HCEC 1CT (cell line): Measurements from ENCODE around the gene MYO1G.
"Not testable (repeated sequence)": the region's sequence is repeated elsewhere in the genome, so short reads cannot be mapped to it uniquely, and the experiment has no call there.

ENCODE experiments used
- DNase-seq: peaks from one replicate; pipeline ENCODE4 v3.0.0-alpha.2; 2017

Gene MYO1G

DNA sequence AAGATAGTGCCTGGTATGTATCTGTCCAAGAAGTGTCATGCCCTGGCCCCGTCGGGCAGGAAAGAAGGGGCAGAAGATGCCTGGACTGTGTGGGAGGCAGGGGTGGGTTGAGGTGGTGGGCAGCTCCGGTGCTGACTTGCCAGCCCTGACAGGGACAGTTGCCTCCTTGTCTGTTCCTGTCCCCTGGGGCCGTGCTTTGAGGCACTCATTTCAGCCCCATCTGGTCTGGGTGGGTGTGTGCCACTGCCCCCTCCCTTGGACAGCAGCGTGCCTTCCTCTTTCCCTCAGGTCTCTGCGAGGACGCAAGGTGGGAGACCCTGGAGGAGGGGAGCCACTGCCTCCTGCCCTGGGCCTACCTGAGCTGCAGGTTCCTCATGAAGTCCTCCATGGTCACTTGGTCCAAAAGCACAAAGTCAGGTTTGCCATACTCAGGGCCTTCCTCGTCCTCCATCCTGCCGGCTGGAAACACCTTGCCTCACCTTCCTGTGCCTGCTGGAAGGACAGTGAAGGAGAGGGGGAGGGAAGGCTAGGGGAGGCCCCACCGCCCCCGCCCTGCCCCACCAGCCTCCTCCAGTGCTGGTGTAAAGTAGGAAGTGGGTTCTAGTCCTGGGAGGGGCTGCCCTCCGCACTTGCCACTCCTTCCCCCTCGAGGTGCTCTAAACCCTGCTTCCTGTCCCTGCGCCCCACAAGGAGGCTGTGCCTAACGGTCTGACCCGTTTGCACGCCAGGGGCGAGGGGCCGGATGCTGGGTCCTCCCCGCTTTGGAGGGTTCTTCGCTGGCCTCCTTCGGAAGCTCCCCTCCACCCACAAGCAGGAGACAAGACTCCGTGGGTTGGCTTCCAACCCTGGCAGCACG, at the start of gene MYO1G:
MYO1G (minus strand) TSS at position 505 of the 856 bp plus-strand sequence; CDS start at position 451, 54 bp downstream.
- no peak for DNase-seq

- no peak for DNase-seq
Observed at GRCh38 chr7:45028138-45028919, 49.5 kb upstream of the MYO1G start.

- DNase-seq: no peak
Observed at GRCh38 chr7:45027774-45028114, 48.9 kb upstream of the MYO1G start.

GRCh38 chr7:45026984-45027773, 48.4 kb upstream of the MYO1G start:
- DNase-seq: peak; percentile 32

DNA sequence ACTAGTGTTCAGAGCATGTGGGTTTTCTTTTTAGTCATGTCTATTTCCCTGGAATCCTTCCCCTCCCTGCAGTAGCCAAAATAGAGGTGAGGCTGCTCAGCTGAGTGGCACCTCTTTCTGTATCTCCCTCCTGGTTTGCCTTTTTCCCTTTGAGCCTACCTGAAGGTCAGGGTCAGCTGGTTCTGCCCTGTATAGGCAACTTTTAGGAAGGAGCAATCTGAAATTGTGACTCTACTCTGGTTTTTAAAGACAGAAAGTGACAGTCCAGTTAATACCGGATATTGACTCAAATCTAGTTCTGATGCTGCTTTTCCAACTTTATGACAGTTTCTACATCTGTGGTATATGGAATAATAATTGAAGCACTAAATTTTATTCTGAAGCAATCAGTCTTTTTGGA, 47.2 kb upstream of the MYO1G start:
- no peak for DNase-seq

- not testable (repeated sequence) for DNase-seq
Observed at GRCh38 chr7:45025473-45025872, 46.7 kb upstream of the MYO1G start.

GRCh38 chr7:45024126-45024744, 45.4 kb upstream of the MYO1G start:
- no peak for DNase-seq

- peak; percentile 61 for DNase-seq
Observed at GRCh38 chr7:45021604-45022296, 42.9 kb upstream of the MYO1G start.

DNA sequence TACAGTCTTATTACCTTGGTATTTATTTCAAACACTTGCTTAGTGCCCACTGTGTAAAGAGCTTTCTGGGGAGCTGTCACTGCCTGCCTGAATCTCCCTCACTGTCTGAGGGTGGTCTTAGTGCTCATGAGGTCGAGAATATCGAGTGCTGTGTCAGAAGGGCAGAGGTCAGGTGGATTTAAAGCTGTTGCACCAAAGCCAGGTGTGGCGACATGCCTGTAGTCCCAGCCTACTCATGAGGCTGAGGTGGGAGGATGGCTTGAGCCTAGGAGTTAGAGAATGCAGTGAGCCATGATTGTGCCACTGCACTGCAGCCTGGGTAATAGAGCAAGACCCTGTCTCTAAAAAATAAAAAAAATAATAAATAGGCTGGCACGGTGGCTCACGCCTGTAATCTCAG, 42.1 kb upstream of the MYO1G start:
- no peak for DNase-seq

GRCh38 chr7:45017253-45017652, 38.4 kb upstream of the MYO1G start:
- no peak for DNase-seq

GRCh38 chr7:45015313-45015712, 36.5 kb upstream of the MYO1G start:
- no peak for DNase-seq

DNA sequence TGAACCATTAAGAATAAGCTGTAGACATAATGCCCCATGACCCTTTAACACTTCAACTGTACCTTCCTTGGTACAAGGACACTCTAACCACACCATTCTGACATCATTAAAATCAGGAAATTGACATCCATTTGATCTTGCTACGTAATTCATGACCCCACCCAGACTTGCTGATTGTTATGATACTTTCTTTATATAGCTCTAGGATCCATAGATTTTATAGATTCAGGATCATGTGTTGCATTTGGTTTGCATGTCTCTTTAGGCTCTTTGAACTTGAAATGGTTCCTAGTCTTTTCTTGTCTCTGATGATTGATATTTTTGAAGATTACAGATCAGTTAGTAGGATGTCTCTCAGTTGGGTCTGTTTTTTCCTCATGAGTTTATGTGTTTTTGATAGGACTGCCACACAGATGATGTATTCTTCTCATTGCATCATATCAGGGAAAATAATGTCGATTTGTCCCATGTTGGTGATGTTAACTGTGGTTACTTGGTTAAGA, 34.7 kb upstream of the MYO1G start:
- DNase-seq: no peak

GRCh38 chr7:45007571-45008328, 28.9 kb upstream of the MYO1G start:
- DNase-seq: no peak

DNA sequence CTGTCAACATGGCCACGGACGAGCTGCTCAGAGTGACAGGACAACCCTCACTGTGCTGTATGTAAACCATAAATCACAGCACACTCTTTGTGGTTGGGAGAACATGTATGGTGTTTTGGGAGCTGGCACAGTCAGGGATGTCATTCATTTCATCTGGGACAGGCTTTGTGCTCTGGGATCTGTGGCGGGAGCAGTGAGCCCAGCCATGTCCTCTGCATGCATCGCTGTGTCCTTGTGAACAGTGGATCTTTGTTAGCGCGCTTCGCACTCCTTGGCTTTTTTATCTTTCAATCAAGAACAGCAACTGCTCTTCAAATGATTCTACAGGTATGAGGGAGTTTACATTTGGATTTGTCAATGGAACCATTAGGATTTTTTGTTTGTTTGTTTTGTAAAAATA, 28.3 kb upstream of the MYO1G start:
- no peak for DNase-seq

DNA sequence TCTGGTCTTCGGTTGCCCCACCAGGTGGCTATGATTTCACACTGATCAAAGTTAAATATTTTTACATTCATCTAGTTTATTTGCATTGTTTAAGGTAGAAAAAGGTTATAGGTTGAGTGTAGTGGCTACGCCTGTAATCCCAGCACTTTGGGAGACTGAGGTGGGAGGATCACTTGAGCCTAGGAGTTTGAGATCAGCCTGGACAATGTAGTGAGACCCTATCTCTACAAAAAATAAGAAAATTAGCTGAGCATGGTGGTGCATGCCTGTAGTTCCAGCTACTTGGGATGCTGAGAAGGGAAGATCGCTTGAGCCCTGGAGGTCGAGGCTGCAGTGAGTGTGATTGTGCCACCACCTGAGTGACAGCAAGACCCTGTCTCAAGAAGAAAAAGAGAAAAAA, 25.0 kb upstream of the MYO1G start:
- DNase-seq: no peak

DNA sequence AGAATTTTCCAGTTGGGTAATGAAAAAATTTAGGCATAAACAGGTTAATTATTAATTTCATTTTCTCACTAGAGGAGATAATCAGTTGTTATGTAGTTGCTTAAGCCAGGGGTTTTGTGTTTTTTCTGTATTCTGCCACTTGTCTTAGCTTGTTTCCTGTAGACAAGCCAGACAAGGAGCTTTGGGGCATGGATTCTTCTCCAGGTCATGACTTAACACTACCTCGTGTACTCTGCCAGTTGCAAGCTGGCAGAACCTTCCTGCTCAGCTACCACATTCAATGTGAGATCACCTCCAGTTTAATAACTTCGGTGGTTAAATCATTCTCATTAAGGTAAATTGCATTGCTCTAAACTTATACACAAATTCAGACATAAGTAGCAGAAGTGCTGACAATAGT, 23.0 kb upstream of the MYO1G start:
- no peak for DNase-seq

GRCh38 chr7:45001138-45001694, 22.4 kb upstream of the MYO1G start:
- DNase-seq: no peak

DNA sequence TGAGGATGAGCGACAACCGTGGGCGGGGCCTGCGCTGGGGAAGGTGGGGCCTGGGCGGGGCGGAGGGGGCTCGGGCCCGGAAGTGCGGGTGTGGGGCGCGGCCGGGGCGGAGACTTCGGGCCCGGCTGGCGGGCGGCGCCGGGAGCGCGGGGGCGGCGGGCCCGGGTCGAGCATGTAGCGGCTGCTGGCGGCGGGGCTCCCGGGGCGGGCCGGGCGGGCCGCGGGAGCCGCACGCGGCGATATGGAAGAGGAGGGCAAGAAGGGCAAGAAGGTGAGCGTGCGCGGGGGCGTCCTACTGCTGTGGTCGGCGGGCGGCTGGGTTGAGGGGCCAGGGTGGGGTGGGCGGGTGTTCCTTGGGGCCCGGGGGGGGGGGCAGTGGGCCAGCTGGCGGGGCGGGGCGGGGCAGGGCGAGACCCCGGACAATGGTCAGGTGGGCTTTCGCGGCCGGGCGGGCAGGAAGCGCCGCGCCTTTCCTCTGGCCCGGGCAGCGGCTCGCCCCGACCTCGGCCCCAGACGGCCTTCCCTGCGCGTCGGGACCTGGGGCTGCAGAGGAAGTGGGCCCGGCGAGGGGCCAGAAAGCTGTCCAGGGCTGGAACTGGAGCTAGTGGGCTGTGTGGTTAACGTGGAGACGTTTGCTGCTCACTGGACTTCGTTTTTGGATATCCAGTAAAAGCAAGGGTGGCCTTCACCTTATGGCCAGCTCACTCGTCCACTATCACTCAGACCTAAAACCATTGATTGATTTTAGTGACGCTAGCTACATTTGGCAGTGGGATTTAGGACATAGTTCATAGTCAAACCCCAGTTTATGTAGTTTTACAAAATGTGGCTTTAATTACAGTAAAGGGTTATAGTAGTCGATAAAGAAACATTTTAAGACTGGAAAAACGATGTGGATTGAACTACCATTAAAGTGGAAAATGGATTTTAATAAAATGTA, 21.5 kb upstream of the MYO1G start, which contains the start of gene CCM2:
CCM2 (plus strand) TSS at position 109 of the 940 bp plus-strand sequence; CDS start at position 242, 133 bp downstream.
- peak; percentile 58 for DNase-seq

DNA sequence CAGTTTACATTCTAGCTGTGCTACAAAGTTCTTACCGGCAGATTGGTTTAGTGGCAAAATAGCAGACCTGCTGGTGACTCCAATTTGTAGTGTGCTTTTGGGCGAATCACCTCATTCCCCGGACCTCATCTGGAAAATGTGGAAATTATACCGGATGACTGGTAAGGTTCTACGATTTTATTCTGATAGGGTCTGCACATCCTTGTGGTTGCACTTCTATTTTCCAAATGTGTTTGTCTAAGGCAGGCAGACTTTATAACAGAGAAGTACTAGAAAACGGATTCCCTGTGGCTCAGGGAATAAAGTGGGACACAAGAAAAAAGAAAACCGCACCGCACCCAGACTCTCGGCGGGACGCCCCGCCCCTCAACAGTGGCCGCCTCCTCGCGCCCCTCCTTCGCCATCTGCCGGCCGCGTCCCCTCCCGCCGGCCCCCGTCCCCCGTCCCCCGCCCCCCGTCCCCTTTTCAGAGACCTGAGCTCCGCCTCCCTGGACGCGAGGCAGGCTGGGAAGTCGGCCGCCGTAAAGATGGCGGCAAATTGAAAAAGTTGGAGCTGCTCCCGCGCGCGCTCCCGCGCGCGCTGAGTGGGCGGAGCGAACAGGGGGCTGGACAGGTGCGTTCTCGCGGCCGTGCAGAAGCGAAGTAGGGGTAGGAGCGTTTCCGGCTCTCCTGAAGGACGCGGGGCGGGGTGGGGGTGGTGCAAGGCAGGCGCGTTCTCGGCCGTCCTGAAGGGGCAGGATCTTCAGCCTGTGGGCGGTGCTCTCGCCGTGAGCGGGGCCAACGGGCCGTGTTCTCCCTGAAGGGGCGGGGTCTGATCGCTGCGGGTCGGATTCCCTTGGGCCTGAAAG, 20.7 kb upstream of the MYO1G start:
- DNase-seq: peak; percentile 99
